ENCODE data around the gene SELENOI. TPM values are rescaled to one million over a fixed set of nuclear protein-coding genes. Genes with fewer than 3 reads are reported as not detected.

SELENOI gene
- total and polyA plus RNA-seq, 11 donors: 1.9 to 14.9 (median 10.2) TPM

GRCh38 chr2:26355038-26355995 is 9.4 kb downstream of the SELENOI start:
- ATAC-seq (peak in 1 of 4 donors; percentile 45), DNase-seq (no peak)
- intact Hi-C loops (cut with DNase I): no loop called here
- no peaks in the 10 kb centered on the region for H3K36me3 ChIP-seq
- H3K4me1 ChIP-seq: peaks cover 0 to 8% (median 0%) of the 10 kb centered on the region in 12 donors
- no peak overlapping the region for H3K4me3 ChIP-seq
- no peaks in the 10 kb centered on the region for H3K27me3 ChIP-seq
- WGBS, 4 donors: 79 to 86% (median 84%) methylated on average over 9 of the region's 9 CpGs
- no peaks in the 10 kb centered on the region for H3K9me3 ChIP-seq
- no peak for TF ChIP-seq POLR2A (IDR thresholded peaks at IDR 0.05)
- no peak for TF ChIP-seq CTCF (IDR thresholded peaks at IDR 0.05)
- H3K27ac ChIP-seq: no peak overlapping the region

GRCh38 chr2:26356111-26356510 is 10.2 kb downstream of the SELENOI start:
- no peaks in the 10 kb centered on the region for H3K36me3 ChIP-seq
- H3K27ac ChIP-seq: no peak overlapping the region
- H3K4me3 ChIP-seq: no peak overlapping the region
- intact Hi-C loops (cut with DNase I): no loop called here
- no peaks in the 10 kb centered on the region for H3K9me3 ChIP-seq
- 97 to 100% (median 98%) methylated on average over 2 of the region's 2 CpGs for WGBS, 4 donors
- DNase-seq (no peak), ATAC-seq (no peak)
- H3K4me1 ChIP-seq: peaks cover 0 to 8% (median 0%) of the 10 kb centered on the region in 12 donors
- no peaks in the 10 kb centered on the region for H3K27me3 ChIP-seq
- TF ChIP-seq CTCF (IDR thresholded peaks at IDR 0.05) (no peak), POLR2A (IDR thresholded peaks at IDR 0.05) (no peak)

- WGBS, 4 donors: 88 to 95% (median 89%) methylated on average over 2 of the region's 2 CpGs
- Histone ChIP-seq H3K36me3 (no peaks in the 10 kb centered on the region), H3K27me3 (no peaks in the 10 kb centered on the region), H3K9me3 (no peaks in the 10 kb centered on the region), H3K4me3 (no peak overlapping the region), H3K27ac (no peak overlapping the region), H3K4me1 (peaks cover 0 to 8% (median 0%) of the 10 kb centered on the region in 12 donors)
- intact Hi-C loops (cut with DNase I): no loop called here
- TF ChIP-seq POLR2A (IDR thresholded peaks at IDR 0.05): no peak
- TF ChIP-seq CTCF (IDR thresholded peaks at IDR 0.05): no peak
- DNase-seq (no peak), ATAC-seq (no peak)
Measured at GRCh38 chr2:26356771-26357170, 10.8 kb downstream of the SELENOI start.

DNA sequence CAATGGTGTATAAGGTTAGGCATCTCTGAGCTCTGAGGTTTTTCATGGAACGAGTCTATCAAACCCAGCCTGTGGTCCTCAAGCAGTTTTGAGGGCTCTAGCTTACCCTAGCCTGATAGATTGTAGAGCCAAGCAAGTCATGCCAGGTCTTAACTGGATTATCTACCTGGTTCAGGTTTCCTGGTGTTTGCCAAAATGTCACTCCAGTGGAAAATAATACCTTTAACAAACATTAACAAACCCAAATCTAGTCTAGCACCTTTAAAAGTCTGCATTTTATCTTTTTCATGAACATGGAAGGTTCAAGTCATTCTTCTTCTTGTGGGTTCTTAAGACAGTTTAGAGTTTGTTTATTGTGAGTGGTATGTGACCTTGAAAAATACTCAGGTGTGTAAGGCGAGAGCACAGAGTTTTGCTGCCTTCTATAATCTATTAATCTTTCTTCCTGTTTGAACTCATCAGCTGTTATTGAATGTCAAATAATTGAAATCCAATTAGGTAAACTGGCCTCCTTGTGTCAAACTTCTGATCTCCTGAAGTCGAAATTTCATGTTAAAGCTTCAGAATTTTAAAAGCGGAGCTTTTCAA is 14.0 kb downstream of the SELENOI start:
- 96 to 97% (median 96%) methylated on average over 4 of the region's 4 CpGs for WGBS, 4 donors
- ATAC-seq: no peak
- H3K36me3 ChIP-seq: peaks cover 0 to 7% (median 0%) of the 10 kb centered on the region in 9 donors
- no peak overlapping the region for H3K4me3 ChIP-seq
- no peaks in the 10 kb centered on the region for H3K9me3 ChIP-seq
- H3K27me3 ChIP-seq: no peaks in the 10 kb centered on the region
- H3K27ac ChIP-seq: no peak overlapping the region
- H3K4me1 ChIP-seq: peaks cover 0 to 8% (median 0%) of the 10 kb centered on the region in 12 donors
- TF ChIP-seq POLR2A (IDR thresholded peaks at IDR 0.05) (no peak), CTCF (IDR thresholded peaks at IDR 0.05) (no peak)
- no peak for DNase-seq
- intact Hi-C loops (cut with DNase I): no loop called here
